ENCODE results near the gene DUOX2.
"Not testable (repeated sequence)": the region's sequence is repeated elsewhere in the genome, so short reads cannot be mapped to it uniquely, and the experiment has no call there.

DUOX2 gene

GRCh38 chr15:45097466-45097865 lies 16.5 kb downstream of the DUOX2 start:
- no peak for DNase-seq

- DNase-seq = no peak
These were observed 18.3 kb downstream of the DUOX2 start for GRCh38 chr15:45095661-45096060.

GRCh38 chr15:45094358-45094730 lies 19.6 kb downstream of the DUOX2 start:
- DNase-seq = no peak

DNA sequence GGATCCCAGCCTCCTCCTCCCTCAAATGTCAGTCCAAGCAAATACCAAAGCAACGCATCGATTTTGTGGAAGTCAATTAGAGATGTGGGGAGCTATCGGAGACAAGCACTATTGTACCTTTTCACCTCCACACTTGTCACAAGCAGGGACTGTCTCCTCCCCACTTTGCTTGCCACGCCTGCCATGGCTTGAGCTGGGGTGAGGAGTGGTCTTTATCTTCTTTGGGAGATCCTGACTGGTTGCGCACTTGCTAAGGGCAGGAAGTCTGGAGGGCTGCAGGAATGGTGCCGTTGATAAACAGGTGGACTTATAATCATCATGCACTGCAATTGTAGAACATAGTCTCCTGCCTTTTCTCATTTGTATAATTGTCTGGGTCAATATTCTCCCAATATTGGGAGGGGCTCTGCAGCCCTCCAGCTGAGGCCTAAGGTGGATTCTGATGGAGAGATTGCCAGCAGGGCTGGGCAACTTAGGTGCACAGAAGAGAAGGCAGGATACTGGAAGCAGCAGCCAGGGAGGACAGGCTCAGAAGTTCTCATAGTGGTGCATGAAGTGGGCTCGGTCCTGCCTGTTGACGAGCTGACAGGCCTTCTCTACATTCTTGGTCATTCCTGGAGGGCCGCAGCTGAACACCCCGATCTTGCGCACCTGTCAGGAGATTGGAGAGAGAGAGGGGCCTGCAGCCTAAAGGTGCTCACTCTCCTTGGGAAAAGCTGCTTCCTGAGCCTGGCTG lies 20.2 kb downstream of the DUOX2 start:
- DNase-seq = no peak

DNA sequence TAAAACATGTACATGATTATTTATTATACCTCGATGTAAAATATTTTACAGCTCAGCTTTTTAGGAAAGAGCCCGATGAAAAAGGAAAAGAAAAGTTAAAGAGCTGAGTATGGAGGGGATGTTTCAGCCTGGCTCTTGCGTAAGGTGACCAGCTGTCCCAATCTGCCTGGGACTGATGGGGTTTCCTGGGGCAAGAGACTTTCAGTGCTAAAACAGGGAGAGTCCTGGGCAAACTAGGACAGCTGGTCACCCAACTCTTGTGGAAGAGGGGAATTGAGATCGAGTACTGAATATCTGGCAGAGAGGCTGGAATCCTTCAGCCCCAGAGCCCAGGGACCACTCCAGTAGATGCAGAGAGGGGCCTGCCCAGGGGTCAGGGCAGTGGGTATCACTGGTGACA lies 21.0 kb downstream of the DUOX2 start:
- no peak for DNase-seq

- no peak for DNase-seq
These were observed 22.4 kb downstream of the DUOX2 start for GRCh38 chr15:45091576-45091975.

DNA sequence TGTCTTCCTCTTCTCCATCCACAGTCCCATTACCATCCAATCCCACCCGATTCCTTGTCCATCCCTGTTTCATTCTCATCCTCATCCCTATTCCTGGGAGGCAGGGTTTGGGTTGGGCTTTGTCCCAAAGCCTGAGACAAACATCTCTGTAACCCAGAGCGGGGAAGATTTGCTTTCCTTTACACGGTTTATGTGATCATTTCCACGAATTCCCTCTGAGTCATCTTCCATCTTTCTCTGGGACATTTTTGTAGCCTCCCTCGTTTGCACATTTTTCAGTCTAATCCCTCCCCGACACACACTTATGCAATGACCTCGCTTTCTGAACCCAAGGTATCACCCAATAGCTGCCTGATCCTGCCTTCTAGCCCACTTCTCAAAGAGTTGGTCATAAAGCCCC lies 22.8 kb downstream of the DUOX2 start:
- no peak for DNase-seq

- no peak for DNase-seq
These were observed 24.1 kb downstream of the DUOX2 start for GRCh38 chr15:45089712-45090373.

- no peak for DNase-seq
These were observed 24.9 kb downstream of the DUOX2 start for GRCh38 chr15:45088801-45089711.

DNA sequence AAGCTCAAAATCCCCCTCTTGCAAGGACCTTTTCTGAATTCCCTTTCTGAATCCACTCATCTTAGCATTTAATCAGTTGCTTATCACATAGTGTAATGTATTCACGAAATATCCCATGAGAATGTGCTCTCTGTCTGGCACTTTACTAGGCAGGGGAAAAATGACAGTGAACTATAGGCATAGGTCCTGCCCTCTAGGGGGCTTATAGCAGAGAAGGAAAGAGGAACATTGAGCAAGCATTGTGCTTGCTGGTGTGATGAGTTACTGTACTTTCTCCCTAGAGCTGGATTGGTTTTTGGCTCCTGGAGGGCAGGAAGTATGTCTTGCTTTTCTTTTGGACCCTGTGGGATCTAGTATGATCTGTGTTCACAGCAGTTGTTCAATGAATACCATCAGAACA lies 26.5 kb downstream of the DUOX2 start:
- no peak for DNase-seq

GRCh38 chr15:45084163-45084562 lies 29.8 kb downstream of the DUOX2 start:
- no peak for DNase-seq

- no peak for DNase-seq
These were observed 30.7 kb downstream of the DUOX2 start for GRCh38 chr15:45083223-45083622.

- DNase-seq = not testable (repeated sequence)
These were observed 31.6 kb downstream of the DUOX2 start for GRCh38 chr15:45082412-45082811.

DNA sequence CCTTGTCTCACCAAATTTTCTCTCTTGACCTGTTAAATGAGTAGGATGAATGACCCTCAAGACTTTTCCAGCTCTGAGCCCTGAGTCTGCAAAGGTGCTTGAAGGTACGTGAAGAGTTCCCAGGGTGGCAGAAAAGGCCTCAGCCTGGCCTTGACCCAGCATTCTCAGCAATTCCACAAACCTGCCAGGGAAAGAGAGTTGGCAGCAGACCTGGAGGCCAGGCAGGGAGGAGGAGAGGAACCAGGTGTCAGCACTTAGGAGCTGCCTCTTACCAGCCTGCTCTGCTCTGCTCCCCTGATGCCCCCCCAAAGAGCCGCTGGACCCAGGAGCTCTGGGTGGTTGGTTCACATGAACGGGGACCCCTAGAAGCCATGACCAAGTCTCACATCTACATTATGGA lies 33.4 kb downstream of the DUOX2 start:
- DNase-seq = not testable (repeated sequence)

- not testable (repeated sequence) for DNase-seq
These were observed 34.2 kb downstream of the DUOX2 start for GRCh38 chr15:45079628-45080246.

- not testable (repeated sequence) for DNase-seq
These were observed 34.8 kb downstream of the DUOX2 start for GRCh38 chr15:45079201-45079600.

DNA sequence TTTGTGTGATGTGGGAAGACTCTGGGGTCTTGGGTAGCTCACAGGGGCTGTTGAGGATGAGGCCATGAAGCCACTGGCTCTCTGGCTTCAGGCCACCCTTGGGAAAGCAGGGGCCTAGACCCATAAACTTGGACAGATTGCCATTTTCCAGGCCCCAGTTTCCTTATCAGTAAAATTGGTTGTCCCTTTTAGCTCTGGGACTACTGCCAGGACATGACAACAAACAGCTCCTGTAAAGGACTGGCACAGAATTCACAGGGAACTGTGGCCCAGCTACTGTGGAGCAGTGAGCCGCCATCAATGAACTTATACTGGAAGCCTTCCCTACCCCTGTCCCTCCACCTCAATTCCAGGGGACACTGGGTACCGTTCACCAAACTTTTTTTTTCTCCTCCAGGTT lies 36.6 kb downstream of the DUOX2 start:
- DNase-seq = not testable (repeated sequence)

DNA sequence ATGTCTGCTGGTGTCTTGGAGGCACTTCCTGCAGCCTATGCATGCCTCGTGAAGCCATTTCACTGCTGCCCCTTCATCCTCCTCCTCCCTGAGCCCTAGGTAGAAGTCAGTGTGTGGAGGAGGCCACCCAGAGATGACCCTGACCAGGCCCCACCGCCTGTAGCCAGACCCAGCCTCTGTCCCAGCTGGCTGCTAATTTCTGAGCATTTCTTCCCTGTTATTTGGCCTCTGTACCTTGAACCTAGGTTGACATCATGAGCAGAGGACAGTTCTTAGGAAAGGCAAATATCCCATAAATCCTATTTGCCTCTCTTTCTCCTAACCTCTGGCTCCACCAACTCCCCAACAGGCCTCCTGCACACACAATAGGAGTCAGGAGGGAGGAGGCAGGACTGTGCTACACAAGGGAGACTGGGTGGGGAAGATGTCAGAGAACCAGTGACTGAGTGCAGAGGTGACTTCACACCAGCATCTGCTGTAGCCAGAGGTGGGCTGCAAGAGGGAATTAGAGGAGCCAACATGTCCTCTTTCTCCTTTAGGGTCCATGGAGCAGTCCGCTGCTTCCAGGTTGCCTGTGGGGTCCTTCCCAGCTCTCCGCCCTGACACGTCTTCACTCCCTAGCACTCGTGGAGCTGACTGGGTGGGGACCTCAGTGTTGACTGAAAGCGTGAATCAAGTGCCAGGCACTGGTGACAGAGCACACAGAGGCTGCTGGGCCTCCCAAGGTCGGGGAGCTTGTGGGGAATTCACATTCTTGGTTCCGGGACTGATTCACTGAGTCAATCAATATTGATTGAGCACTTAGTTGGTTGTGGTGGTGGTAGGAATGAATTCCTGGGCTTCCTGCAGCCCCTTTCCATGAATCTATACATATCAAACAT lies 38.3 kb downstream of the DUOX2 start:
- DNase-seq = not testable (repeated sequence)

DNA sequence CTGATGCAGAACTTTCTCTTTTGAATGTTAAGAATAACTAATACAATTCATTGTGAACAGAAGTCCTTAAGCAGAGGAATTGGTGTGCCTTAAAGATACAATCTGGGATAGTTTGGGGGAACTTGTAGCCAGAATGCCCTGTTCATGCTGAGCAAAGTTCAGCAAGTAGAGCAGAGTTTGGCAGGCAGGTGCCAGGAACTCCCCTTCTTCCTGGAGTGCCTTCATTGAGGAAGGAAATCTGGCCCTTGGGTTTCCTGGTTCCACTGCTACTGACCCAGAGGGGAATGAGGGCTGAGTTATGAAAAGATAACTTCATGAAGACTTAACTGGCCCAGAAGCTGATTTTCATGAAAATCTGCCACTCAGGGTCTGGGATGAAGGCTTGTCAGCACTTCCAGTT lies 40.4 kb downstream of the DUOX2 start:
- DNase-seq = not testable (repeated sequence)

DNA sequence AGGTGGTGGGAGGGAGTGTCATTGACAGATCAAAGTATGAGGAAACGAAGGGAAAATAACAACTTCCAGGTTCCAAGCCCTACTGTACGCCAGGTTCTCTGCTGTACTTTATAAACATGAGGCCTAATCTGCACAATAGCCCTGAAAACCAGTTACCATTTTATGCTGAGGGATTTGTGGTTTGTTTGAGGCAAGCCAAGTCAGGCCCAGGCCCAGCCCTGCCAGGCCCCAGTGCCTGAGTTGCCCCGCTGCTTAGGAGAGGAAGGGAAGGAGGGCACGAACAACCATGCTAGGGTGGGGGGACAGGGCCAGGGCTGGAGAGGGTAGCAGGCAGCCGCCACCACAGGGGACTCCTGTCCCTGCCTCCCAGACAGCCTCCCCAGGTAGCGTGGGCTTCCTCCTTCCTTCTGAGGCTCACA lies 44.0 kb downstream of the DUOX2 start:
- DNase-seq = not testable (repeated sequence)

GRCh38 chr15:45064386-45064785 lies 49.6 kb downstream of the DUOX2 start:
- DNase-seq = no peak

GRCh38 chr15:45062301-45062700 lies 51.7 kb downstream of the DUOX2 start:
- DNase-seq = not testable (repeated sequence)
